CD1c-positive myeloid dendritic cell (primary cell): ENCODE data around the gene ACADSB.

Experiments used
- DNase-seq: peaks from one replicate; pipeline ENCODE4 v3.0.0-alpha.2; 2016; ENCODE audit errors: extremely low spot score

The ACADSB gene

GRCh38 chr10:123100030-123100762 lies 91.4 kb downstream of the ACADSB start:
- DNase-seq: no peak

DNA sequence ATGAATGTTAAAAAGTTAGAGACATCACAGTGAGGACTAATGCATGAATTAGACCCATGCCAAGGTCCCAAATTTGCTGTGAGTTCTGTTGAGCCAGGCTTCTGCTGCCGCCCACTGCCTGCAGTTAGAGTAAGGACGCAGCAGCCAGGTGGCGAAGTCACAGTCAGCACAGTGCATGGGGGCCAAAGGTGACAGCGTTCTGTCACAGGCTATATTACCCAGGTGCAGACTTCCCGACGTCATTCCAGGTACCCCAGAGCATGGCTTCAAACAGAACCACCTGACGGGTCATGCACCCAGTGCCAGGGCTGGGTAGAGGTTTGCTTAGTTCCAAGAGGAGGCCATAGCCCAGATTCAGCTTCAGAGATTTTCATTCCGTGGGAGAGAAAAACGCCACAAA lies 93.1 kb downstream of the ACADSB start:
- DNase-seq: no peak

- no peak for DNase-seq
Observed at GRCh38 chr10:123102673-123103072, 93.9 kb downstream of the ACADSB start.

GRCh38 chr10:123103944-123104343 lies 95.1 kb downstream of the ACADSB start:
- no peak for DNase-seq
